HG03108 (cell line): ENCODE results near the gene PCLAF.
"Not testable (repeated sequence)": the region's sequence is repeated elsewhere in the genome, so short reads cannot be mapped to it uniquely, and the experiment has no call there.

Source experiments
- ATAC-seq: cut with Tn5 transposase; IDR thresholded peaks from one replicate; pipeline ENCODE4 v1.9.1; 2021; ENCODE audit warnings: moderate library complexity; ENCODE audit not compliant: unreplicated experiment

PCLAF gene, protein sequence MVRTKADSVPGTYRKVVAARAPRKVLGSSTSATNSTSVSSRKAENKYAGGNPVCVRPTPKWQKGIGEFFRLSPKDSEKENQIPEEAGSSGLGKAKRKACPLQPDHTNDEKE

DNA sequence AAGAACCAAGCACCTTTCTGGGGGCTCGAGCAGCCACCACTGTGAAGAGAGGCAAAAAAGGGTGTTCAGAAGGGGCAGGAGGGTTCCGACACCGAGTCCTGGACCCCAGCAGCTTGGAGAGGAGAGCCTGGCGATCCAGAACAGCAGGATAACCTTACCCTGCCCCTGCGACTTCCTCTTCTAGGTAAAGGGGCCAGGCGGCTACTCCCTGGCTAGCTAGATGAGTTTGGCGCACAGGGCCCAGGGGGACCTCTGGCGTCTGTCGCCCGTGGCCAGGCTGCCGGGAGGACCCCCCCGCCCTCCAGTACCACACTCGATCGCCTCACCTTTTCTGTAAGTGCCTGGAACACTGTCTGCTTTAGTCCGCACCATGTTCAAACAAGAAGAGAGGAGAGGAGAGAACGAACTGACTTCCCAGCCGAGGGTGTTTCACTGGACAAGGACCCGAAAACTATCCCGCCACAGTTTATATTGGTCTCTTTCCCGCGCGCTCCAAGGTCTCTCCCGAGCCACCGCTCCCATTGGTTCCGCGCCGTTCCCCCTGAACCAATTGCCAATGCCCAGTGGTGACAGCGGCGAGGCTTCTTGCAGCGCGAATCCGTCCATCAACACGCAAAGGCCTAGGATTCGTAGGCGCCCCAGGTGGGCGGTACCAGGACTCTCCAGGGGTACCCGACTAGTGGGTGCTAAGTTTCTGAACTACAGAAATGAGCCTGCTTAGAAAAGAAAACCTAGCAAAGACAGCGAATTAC is at the start of gene PCLAF:
TSS of gene PCLAF (minus strand) at position 442 of the 752 bp plus-strand sequence. CDS start at position 372, 70 bp downstream.
- ATAC-seq, result peak; percentile 96

DNA sequence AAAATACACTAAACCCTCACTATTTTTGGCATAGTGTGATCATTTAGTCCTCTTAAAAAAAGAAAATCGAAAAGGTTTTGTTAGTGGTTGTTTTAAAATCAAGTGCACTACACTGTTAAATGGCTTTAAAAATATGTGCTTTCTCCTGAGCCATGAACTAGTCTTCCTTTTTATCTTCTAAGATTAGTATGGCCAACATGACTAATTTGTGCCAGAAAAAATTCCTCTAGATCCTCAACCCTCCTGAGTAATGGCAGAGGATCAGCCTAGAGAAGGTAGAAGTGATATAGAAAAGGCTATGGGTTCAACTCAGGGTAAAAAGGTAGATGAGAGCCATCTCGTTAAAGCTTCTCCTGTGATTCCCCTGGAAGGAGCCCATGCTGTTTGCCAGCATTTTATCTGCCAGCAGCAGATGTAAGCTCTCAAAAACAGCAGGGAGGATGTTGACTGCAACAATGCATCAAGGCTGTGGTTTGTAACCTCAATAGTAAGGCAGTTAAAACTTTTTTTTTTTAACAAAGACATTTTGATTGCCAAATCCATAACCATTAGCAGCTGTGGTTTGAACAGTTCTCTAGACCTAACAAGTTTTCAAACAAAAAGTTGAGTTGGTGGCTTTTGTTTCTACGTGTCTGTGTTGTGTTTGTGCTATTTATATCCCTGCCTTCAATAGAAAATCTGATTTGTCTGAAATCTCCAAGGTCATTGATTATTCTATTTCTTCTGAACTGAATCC is 48.9 kb upstream of the PCLAF start:
- ATAC-seq, result no peak

DNA sequence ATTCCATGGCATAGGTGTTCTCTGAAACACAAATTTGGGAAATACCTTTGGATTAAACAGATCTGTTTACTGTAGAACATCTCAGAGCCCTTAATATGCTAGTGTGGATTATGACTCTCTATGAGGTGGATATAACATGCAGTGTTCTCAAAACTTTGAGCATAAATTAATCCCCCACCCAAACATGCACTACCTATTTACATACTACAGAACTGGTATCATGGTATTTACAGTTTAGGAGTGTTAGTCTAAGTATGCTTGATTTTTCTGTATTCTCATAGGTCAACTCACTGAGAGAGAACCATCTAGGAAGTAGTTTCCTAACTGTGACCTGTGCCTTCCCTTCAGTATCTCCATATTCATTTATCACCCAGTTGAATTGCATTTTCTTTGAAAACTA is 48.2 kb upstream of the PCLAF start:
- no peak for ATAC-seq

DNA sequence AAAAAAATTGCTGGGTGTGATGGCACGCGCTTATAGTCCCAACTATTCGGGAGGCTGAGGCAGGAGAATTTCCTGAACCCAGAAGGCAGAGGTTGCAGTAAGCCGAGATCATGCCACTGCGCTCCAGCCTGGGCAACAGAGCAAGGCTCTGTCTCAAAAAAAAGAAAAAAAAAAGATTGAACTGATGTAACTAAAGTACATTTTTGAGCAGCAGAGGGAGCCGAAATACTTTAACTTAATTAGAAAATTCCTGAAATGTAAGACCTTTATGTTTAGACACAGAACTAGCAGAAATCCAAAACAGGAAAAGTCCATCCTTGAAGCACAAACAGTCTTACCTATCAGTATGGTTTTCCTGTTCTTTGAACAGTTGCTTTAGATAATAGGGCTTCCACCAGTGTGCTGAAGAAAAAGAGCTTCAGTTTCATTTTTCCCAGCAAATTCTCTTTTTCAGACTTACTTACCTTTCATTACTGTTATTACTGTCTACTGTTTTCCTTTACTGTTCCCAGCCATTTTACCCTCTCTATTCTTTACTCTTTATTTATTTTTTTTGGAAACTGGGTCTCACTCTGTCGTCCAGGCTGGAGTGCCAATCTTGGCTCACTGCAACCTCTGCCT is 45.7 kb upstream of the PCLAF start:
- no peak for ATAC-seq

DNA sequence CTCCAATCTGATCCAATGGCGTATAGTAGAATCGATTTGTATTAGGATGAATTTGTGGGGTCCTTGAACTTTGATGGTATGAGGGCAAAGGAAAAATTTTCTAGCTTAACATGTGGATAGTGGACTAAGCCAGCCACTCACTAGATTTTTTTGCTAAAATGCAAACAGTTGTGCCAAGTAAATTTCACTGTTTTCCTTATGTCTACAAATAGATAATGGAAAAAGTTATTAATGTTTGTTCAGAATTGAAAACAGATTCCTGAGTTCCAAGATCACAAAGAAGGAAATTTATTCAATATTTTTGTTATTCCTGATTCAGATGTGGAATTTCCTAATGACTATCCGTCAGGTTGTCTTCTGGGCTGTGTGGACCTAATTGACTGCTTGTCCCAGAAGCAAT is 44.0 kb upstream of the PCLAF start:
- ATAC-seq, result no peak

DNA sequence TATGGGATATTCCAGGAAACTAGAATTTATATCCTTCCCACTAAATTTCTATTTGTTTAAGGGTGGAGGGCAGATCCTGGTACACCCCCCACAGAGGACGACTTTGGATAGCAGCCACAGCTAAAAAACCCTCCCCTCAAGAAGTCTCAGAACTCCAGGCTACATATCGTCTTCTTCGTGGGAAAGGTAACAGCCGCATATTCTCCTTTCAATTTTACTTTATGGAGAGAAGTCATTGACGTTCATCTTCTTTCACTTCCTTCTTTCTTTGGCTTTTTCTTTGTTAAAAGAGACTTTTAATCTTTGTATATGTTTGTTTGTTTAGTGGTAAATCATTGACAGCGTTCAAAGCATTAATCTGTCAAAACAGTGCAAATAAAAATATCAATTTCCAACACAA is 42.7 kb upstream of the PCLAF start:
- ATAC-seq, result no peak

DNA sequence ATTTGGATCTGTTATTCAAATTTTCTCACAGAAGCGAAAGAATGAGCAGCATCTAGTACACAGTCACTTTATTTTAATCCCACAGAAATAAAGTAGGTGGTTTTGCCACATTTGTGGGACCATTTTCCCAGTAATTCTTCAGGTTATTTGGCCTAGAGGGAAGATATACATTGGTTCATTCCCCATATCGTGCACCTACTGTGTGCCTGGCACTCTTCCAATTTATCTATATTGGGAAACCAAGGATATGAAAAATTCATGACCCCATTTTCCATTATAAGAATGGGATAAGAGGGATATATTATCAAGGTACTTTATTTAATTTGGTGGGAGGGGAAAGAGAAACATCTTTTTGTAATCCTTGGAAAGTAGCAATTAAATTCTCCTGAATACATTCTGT is 41.5 kb upstream of the PCLAF start:
- no peak for ATAC-seq

DNA sequence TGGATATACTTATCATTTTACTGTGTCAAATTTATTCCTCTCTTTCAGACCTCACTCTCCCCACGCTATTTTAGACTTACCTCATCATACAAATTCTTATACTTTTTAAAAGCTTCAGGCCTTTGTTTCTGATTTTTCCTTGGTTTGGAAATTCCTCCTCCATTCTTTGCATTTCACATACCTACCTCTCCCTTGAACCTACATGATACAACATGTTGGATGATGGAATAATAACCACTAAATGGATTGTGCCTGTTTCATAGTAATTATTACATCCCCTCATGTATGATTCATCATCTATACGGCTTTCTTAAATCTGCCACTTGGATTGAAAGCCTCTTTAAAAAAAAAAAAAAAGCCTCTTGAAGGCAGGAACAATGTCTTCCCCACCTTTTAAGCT is 31.0 kb upstream of the PCLAF start:
- no peak for ATAC-seq

DNA sequence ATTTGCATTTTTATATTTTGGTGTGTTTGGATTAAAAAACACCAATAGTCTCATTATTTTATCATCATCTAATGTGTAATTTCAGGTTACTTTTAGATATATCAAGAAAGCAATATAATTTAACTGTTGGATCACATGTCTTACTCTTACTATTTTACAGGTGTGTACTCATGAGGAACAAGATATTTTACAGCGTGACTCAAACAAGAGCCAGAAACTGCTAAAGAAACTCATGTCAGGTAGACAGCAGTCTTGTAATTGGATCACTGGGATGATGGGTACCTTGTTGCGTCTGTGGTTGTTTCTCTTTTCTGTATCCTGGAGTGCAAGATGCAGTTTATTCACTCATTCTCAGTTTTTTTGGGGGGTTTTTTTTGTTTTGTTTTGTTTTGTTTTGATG is 19.3 kb upstream of the PCLAF start:
- no peak for ATAC-seq

DNA sequence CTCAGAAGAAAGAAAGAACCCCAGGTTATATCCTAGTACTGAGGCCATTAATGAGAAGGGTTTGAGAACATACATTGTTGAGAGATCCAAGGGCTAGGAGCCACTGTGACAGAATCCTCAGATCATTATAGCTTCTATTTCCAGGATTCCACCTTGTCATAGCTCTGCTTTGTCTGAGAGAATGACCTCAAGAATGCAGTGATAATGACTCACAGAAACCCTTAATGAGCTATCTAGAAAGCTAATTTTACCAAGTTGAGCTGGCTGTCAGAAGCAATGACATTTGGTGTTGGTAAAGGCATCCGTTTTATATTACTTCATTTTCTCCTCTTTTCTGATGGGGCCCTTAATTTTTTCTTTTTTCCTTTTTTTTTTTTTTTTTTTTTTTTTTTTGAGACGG is 17.3 kb upstream of the PCLAF start:
- no peak for ATAC-seq

DNA sequence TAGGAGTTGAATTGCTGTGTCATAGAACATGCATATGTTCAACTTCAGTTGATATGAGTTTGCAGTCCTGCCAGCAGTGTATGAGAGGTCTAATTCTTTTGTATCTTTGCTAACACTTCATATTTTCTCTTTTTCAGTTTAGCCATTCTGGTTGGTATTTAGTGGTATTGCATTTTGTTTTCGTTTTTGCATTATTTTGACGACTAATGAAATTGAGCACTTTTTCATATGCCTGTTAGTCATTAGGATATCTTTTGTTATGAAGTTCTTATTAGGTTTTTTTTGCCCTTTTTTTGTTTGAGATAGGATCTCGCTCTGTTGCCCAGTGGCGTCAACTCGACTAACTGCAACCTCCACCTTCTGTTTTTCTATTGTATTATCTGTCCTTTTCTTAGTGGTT is 15.5 kb upstream of the PCLAF start:
- no peak for ATAC-seq

DNA sequence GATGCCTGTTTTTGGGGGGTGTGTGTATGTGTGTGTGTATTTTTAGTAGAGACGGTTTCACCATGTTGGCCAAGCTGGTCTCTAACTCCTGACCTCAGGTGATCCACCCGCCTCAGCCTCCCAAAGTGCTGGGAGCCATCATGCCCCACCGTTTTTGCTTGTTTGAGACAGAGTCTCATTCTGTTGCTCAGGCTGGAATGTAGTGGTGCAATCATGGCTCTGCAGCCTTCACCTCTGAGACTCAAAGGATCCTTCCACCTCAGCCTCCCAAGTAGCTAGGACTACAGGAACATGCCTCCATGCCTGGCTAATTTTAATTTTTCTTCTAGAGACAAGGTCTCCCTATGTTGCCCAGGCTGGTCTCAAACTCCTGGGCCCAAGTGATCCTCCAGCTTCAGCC is 11.2 kb upstream of the PCLAF start:
- not testable (repeated sequence) for ATAC-seq

DNA sequence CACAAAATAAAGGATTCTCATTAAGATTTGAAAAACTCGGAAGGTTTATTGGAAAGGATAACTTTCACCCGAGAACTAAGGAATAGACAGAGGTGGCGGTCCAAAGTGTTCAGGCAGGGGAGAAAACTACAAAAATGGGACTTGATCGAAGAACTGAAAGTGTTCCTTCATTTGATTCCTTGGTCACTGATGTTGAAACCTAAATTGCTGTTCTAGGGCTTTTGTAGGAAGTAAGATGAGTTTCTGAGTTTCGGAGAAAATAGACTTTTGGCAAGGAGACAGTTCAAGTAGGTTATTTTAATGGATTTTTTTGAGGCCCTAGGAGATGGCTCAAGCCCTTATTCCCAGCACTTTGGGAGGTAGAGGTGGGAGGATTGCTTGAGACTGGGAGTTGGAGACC is 7.8 kb upstream of the PCLAF start:
- ATAC-seq, result no peak

DNA sequence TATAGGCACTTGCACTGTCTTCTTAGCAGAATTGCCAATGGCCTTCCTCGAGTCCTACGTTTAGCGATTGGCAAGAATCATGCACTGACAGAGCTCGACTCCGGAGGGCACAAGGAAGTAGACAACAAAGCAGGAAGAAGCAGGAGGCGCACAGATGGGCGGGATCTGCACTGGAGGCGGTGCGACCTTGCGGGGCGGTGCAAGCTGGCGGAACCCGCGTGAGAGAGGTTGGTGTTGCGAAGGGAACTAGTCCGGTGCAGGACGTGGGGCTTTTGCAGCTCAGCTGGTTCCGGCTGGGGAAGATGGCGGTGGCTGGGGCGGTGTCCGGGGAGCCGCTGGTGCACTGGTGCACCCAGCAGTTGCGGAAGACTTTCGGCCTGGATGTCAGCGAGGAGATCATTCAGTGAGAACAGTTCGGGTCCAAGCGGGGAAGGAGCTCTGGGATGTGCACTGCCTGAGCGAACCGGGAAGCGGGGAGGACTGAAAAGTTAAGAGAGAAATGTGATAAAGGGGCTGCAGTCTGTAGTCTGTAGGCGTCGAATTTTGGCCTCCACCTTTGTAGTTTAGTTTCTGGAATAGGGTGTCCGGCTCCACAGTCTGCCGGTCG is 6.4 kb upstream of the PCLAF start, which contains the start of gene TRIP4:
TSS of gene TRIP4 (plus strand) at position 275 of the 607 bp plus-strand sequence. CDS start at position 303, 28 bp downstream.
- ATAC-seq, result peak; percentile 99

DNA sequence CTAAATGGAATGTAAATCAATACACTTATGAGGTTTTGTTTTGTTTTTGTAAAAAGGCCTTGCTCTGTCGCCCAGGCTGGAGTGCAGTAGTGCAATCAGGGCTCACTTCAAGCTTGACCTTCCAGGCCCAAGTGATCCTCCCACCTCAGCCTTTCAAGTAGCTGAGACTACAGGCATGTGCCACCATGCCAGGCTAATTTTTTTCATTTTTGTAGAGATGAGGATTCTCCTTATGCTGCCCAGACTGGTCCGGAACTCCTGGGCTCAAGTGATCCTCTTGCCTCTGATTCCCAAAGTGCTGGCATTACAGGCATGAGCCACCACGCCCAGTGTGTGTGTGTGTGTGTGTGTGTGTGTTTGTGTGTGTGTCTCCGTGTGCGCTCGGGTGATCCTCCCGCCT is 5.0 kb upstream of the PCLAF start:
- no peak for ATAC-seq

DNA sequence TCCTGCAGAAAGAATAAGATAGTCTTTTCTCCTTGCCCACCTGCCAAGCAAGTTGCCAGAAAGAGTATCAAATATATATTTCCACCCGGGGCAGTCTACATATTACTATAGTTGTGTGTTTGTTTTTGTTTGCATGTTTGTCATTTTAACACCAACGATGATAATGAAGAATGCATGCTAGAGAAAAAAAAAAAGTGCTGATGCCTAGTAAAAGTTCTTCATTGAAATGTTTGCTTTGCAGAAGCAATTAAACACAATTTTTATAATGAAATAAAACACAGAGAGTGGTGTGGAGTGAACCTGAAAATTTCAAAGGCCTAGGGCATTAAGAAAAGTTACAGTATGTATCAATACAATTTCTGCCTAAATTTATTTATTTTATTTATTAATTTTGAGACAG is 2.5 kb upstream of the PCLAF start:
- no peak for ATAC-seq

DNA sequence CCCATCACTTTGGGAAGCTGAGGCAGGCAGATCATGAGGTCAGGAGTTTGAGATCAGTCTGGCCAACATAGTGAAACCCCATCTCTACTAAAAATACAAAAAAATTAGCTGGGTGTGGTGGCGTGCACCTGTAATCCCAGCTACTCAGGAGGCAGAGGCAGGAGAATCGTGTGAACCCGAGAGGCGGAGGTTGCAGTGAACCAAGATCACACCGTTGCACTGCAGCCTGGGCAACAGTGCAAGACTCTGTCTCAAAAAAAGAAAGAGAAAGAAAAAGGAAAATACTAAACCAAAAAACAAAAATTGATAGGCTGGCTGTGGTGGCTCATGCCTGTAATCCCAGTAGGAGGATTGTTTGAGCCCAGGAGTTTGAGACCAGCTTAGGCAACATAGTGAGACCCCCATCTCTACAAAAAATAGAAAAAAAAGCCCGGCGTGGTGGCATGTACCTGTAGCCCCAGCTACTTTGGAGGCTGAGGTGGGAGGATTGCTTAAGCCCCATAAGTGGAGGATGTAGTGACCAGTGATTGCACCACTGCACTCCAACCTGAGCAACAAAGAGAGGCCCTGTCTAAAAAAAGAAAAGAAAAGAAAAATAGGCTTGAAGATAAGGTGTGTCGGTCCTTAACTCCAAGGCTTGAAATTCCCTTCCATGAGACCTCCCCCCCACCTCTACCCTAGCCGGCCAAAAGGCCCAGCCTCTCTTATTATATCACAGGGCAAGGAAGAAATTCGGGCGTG is 941 bp downstream of the PCLAF start:
- not testable (repeated sequence) for ATAC-seq

DNA sequence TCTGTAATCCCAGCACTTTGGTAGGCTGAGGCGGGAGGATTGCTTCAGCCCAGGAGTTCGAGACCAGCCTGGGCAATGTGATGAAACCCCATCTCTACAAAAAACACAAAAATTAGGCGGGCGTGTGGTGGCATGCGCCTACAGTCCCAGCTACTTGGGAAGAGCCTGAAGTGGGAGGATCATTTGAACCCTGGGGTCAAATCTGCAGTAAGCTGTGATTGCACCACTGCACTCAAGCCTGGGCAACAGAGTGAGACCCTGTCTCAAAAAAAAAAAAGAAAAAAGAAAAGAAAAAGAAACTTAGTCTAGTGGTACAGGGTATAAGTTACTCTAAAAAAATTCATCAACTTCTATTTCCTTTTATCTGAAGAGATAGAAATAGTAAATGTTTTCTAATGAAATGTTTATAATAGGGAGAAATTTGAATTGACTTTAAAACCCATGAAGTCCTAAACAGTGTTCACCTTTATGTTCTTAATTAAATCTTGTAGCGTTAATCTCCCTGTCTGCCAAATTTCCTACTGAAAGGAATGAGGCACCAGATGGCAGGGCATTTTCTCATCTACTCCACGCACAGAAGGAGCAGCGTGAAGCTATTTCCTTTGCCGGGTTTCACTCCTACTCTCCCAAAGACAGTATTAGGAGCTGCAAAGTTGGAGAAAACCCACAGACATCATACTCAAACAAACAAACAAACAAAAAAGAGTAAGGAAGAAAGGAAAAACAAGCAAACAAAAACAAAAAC is 1.9 kb downstream of the PCLAF start:
- ATAC-seq, result no peak

DNA sequence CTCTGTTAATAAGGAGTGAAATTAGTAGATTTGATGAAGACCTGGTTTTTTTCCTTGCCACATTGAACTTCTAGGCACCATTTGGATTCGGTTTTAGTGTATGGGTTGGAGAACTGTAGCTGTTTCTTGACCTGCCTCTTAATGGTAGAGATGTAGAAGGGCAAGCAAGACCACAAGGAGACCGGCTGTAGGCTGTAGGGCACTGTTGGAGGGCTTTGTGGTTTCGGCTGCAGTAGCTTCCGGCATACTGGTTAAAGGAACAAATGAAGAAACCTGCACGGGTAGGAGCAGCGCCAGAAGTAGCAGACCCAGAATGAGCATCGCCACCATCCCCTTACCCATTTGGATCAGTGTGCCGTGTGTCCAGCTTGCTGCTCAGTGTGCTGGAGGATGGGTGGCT is 7.9 kb downstream of the PCLAF start:
- ATAC-seq, result no peak

DNA sequence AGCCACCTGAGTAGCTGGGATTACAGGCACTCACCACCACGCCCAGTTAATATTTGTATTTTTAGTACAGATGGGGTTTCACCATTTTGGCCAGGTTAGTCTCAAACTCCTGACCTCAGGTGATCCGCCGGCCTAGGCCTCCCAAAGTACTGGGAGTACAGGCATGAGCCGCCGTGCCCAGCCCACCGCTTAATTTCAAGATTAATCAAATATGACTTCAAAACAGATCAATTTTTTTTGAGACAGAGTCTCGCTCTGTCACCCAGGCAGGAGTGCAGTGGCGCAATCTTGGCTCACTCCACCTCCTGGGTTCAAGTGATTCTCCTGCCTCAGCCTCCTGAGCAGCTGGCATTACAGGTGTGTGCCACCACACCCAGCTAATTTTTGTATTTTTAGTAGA is 9.9 kb downstream of the PCLAF start:
- not testable (repeated sequence) for ATAC-seq
